ENCODE results near the gene WWC1.
A peak's percentile ranks its signal among the peaks of the same experiment; 100 is the strongest.
"Not testable (repeated sequence)": the region's sequence is repeated elsewhere in the genome, so short reads cannot be mapped to it uniquely, and the experiment has no call there.

Gene WWC1

GRCh38 chr5:168308976-168309598, 17.6 kb downstream of the WWC1 start:
- no peak for DNase-seq (ENCODE audit: low spot score)

GRCh38 chr5:168310541-168310940, 19.1 kb downstream of the WWC1 start:
- not testable (repeated sequence) for DNase-seq (ENCODE audit: low spot score)

- DNase-seq (ENCODE audit: low spot score), result no peak
These were observed 19.7 kb downstream of the WWC1 start for GRCh38 chr5:168311061-168311566.

GRCh38 chr5:168312606-168313295, 21.3 kb downstream of the WWC1 start:
- no peak for DNase-seq (ENCODE audit: low spot score)

- DNase-seq (ENCODE audit: low spot score), result no peak
These were observed 22.3 kb downstream of the WWC1 start for GRCh38 chr5:168313596-168314204.

GRCh38 chr5:168314735-168315411, 23.4 kb downstream of the WWC1 start:
- no peak for DNase-seq (ENCODE audit: low spot score)

- peak; percentile 39 for DNase-seq (ENCODE audit: low spot score)
These were observed 24.1 kb downstream of the WWC1 start for GRCh38 chr5:168315416-168316138.

- DNase-seq (ENCODE audit: low spot score), result no peak
These were observed 24.7 kb downstream of the WWC1 start for GRCh38 chr5:168316139-168316578.

- peak; percentile 42 for DNase-seq (ENCODE audit: low spot score)
These were observed 25.7 kb downstream of the WWC1 start for GRCh38 chr5:168317096-168317520.

- DNase-seq (ENCODE audit: low spot score), result no peak
These were observed 26.2 kb downstream of the WWC1 start for GRCh38 chr5:168317521-168318147.

- no peak for DNase-seq (ENCODE audit: low spot score)
These were observed 26.8 kb downstream of the WWC1 start for GRCh38 chr5:168318240-168318639.

- DNase-seq (ENCODE audit: low spot score), result no peak
These were observed 28.3 kb downstream of the WWC1 start for GRCh38 chr5:168319774-168320173.

GRCh38 chr5:168320805-168321204, 29.4 kb downstream of the WWC1 start:
- DNase-seq (ENCODE audit: low spot score), result no peak

- DNase-seq (ENCODE audit: low spot score), result no peak
These were observed 33.6 kb downstream of the WWC1 start for GRCh38 chr5:168324859-168325630.

- no peak for DNase-seq (ENCODE audit: low spot score)
These were observed 35.6 kb downstream of the WWC1 start for GRCh38 chr5:168327019-168327421.

GRCh38 chr5:168327451-168327850, 36.0 kb downstream of the WWC1 start:
- no peak for DNase-seq (ENCODE audit: low spot score)

GRCh38 chr5:168327994-168328393, 36.5 kb downstream of the WWC1 start:
- no peak for DNase-seq (ENCODE audit: low spot score)

- no peak for DNase-seq (ENCODE audit: low spot score)
These were observed 37.4 kb downstream of the WWC1 start for GRCh38 chr5:168328814-168329213.

GRCh38 chr5:168329302-168329701, 37.9 kb downstream of the WWC1 start:
- no peak for DNase-seq (ENCODE audit: low spot score)

- no peak for DNase-seq (ENCODE audit: low spot score)
These were observed 40.6 kb downstream of the WWC1 start for GRCh38 chr5:168332042-168332441.

GRCh38 chr5:168334280-168334679, 42.8 kb downstream of the WWC1 start:
- peak; percentile 72 for DNase-seq (ENCODE audit: low spot score)
